H1 (cell line): ENCODE measurements around the gene CACNB2. TPM values are rescaled to one million over a fixed set of nuclear protein-coding genes. Genes with fewer than 3 reads are reported as not detected.

ENCODE experiments used
- CTCF ChIA-PET: fragments of 300-600 bp; sonication (Branson Sonifier 250); formaldehyde crosslinking; loops from one replicate; lab custom pipeline; 2021; ENCODE audit not compliant: partially characterized antibody; lab: Charles Lee
- POLR2A ChIA-PET: fragments of 300-600 bp; sonication (Branson Sonifier 250); formaldehyde crosslinking; loops from one replicate; lab custom pipeline; 2021; ENCODE audit warnings: inconsistent platforms; ENCODE audit not compliant: partially characterized antibody; lab: Charles Lee
- DNase-seq, 2 experiments: peaks; one replicate each; pipeline versions ENCODE4 v3.0.0 to v3.0.0-alpha.2; 2010 to 2022; ENCODE audit warnings: low spot score in 2 of 2, low read depth in 1 of 2, mixed read lengths in 1 of 2
- FAIRE-seq: peaks from 2 replicates; lab custom pipeline; 2011; peaks lifted over from hg19 to GRCh38; lab: Jason Lieb, UNC
- H2AFZ ChIP-seq: 2 replicates; pipeline ENCODE4 v1.8.1; 2012; ENCODE audit warnings: low read length, inconsistent platforms
- H2AK5ac ChIP-seq: 2 replicates; pipeline ENCODE4 v1.6.1; 2013; ENCODE audit warnings: low read depth, low read length
- H2BK120ac ChIP-seq: replicated peaks from 2 replicates; pipeline ENCODE3; 2013; ENCODE audit warnings: low read depth, low read length, inconsistent platforms
- H2BK12ac ChIP-seq: 2 replicates; pipeline ENCODE4 v1.6.1; 2013; ENCODE audit warnings: low read depth, low read length
- H2BK15ac ChIP-seq: 2 replicates; pipeline ENCODE4 v1.6.1; 2013; ENCODE audit warnings: low read length
- H2BK20ac ChIP-seq: 2 replicates; pipeline ENCODE4 v1.6.1; 2013; ENCODE audit warnings: low read length
- H2BK5ac ChIP-seq: 2 replicates; pipeline ENCODE4 v1.6.1; 2013; ENCODE audit warnings: low read depth, low read length
- H3K14ac ChIP-seq: 2 replicates; pipeline ENCODE4 v1.6.1; 2013; ENCODE audit warnings: inconsistent platforms; ENCODE audit not compliant: insufficient read length
- H3K18ac ChIP-seq: 2 replicates; pipeline ENCODE4 v1.6.1; 2013; ENCODE audit warnings: low read length; ENCODE audit errors: extremely low read depth
- H3K23ac ChIP-seq: 2 replicates; pipeline ENCODE4 v1.6.1; 2013; ENCODE audit warnings: inconsistent platforms; ENCODE audit not compliant: insufficient read length
- H3K23me2 ChIP-seq: 2 replicates; pipeline ENCODE4 v1.6.1; 2013; ENCODE audit warnings: low read depth, low read length
- H3K27ac ChIP-seq: 2 replicates; pipeline ENCODE4 v1.6.1; 2011; ENCODE audit warnings: low read depth, low read length, inconsistent platforms
- H3K27me3 ChIP-seq, 4 experiments: replicated peaks in 1 of 4; 1 replicate in 1 of 4; 2 replicates in 3 of 4; pipeline versions ENCODE4 v1.6.1 to v1.8.1; 2011 to 2013; ENCODE audit warnings: low read length in 3 of 4, mild to moderate bottlenecking in 3 of 4, inconsistent platforms in 2 of 4, mixed read lengths in 2 of 4, moderate library complexity in 1 of 4; ENCODE audit not compliant: control insufficient read depth in 3 of 4, insufficient read depth in 3 of 4; ENCODE audit errors: extremely low read depth in 1 of 4
- H3K36me3 ChIP-seq, 4 experiments: 2 replicates each; pipeline versions ENCODE4 v1.6.1 to v1.8.1; 2011 to 2013; ENCODE audit warnings: mild to moderate bottlenecking in 4 of 4, low read length in 3 of 4, moderate library complexity in 2 of 4, control low read depth in 1 of 4, inconsistent platforms in 1 of 4; ENCODE audit not compliant: insufficient read depth in 4 of 4, control insufficient read depth in 2 of 4
- H3K4ac ChIP-seq: replicated peaks from 2 replicates; pipeline ENCODE3; 2013; ENCODE audit warnings: low read length, low read depth, mixed read lengths, inconsistent platforms; ENCODE audit not compliant: insufficient read length
- H3K4me1 ChIP-seq, 4 experiments: replicated peaks in 1 of 4; 1 replicate in 1 of 4; 2 replicates in 3 of 4; pipeline versions ENCODE4 v1.6.1 to v1.8.1; 2011 to 2013; ENCODE audit warnings: low read length in 3 of 4, inconsistent platforms in 2 of 4, mixed read lengths in 1 of 4; ENCODE audit not compliant: insufficient read depth in 4 of 4, control insufficient read depth in 3 of 4
- H3K4me2 ChIP-seq, 2 experiments: 2 replicates each; pipeline versions ENCODE4 v1.6.1 to v1.8.1; 2011 to 2013; ENCODE audit warnings: low read depth in 2 of 2, low read length in 2 of 2, control low read depth in 1 of 2, inconsistent platforms in 1 of 2, mild to moderate bottlenecking in 1 of 2; ENCODE audit not compliant: insufficient read depth in 1 of 2
- H3K4me3 ChIP-seq, 4 experiments: fragments of 200-600, 300-600 bp in 1 of 4; sonication (generic), shearing (Covaris generic), sonication (Bioruptor Twin) in 1 of 4; 2 replicates each; pipeline versions ENCODE4 v1.5.1 to v1.8.1; 2011 to 2016; ENCODE audit warnings: low read length in 4 of 4, low read depth in 3 of 4, control low read depth in 2 of 4, inconsistent platforms in 2 of 4, mild to moderate bottlenecking in 2 of 4, mixed read lengths in 1 of 4, moderate library complexity in 1 of 4; ENCODE audit not compliant: insufficient read depth in 2 of 4; ENCODE audit errors: extremely low read depth in 1 of 4
- H3K56ac ChIP-seq: replicated peaks from 2 replicates; pipeline ENCODE3; 2013; ENCODE audit warnings: low read depth, mild to moderate bottlenecking, mixed read lengths, low read length, inconsistent platforms; ENCODE audit not compliant: insufficient read length
- H3K79me1 ChIP-seq: 2 replicates; pipeline ENCODE4 v1.6.1; 2013; ENCODE audit warnings: low read depth, low read length, control low read depth
- H3K79me2 ChIP-seq, 2 experiments: 2 replicates each; pipeline versions ENCODE4 v1.6.1 to v1.8.1; 2012 to 2013; ENCODE audit warnings: low read length in 2 of 2, mild to moderate bottlenecking in 2 of 2, inconsistent platforms in 1 of 2; ENCODE audit not compliant: insufficient read depth in 2 of 2, control insufficient read depth in 1 of 2
- H3K9ac ChIP-seq, 4 experiments: replicated peaks in 1 of 4; 1 replicate in 1 of 4; 2 replicates in 3 of 4; pipeline versions ENCODE4 v1.6.1 to v1.8.1; 2011 to 2013; ENCODE audit warnings: low read depth in 3 of 4, low read length in 3 of 4, control low read depth in 2 of 4, mild to moderate bottlenecking in 2 of 4, moderate library complexity in 2 of 4, inconsistent platforms in 1 of 4; ENCODE audit errors: extremely low read depth in 1 of 4
- H3K9me3 ChIP-seq, 2 experiments: 2 replicates each; pipeline versions ENCODE4 v1.6.1 to v1.8.1; 2012 to 2013; ENCODE audit warnings: mild to moderate bottlenecking in 2 of 2, moderate library complexity in 2 of 2, control low read depth in 1 of 2, inconsistent platforms in 1 of 2, low read depth in 1 of 2, low read length in 1 of 2, mixed read lengths in 1 of 2; ENCODE audit not compliant: insufficient read depth in 2 of 2
- H4K20me1 ChIP-seq, 2 experiments: replicated peaks in 1 of 2; 2 replicates each; pipeline versions ENCODE3 to v1.8.1; 2011 to 2013; ENCODE audit warnings: inconsistent platforms in 2 of 2, low read length in 2 of 2, mild to moderate bottlenecking in 1 of 2; ENCODE audit not compliant: insufficient read depth in 2 of 2, control insufficient read depth in 1 of 2
- H4K5ac ChIP-seq: 2 replicates; pipeline ENCODE4 v1.6.1; 2013; ENCODE audit warnings: low read length, low read depth, mixed read lengths, inconsistent platforms; ENCODE audit not compliant: insufficient read length
- H4K8ac ChIP-seq: 2 replicates; pipeline ENCODE4 v1.8.0; 2013; ENCODE audit warnings: mild to moderate bottlenecking, moderate library complexity, low read length, inconsistent platforms; ENCODE audit not compliant: insufficient read depth; ENCODE audit errors: extremely low read depth
- H4K91ac ChIP-seq: replicated peaks from 2 replicates; pipeline ENCODE3; 2013; ENCODE audit warnings: low read length, mixed read lengths, inconsistent platforms; ENCODE audit not compliant: insufficient read length
- CEBPB ChIP-seq: IDR thresholded peaks from 2 replicates; pipeline ENCODE4 v1.6.1; 2012; ENCODE audit warnings: low read depth, low read length
- CTBP2 ChIP-seq: IDR thresholded peaks from 2 replicates; pipeline ENCODE4 v1.7.0; 2011; ENCODE audit warnings: borderline replicate concordance, mild to moderate bottlenecking, moderate library complexity, mixed read lengths, low read length; ENCODE audit not compliant: insufficient read depth, insufficient read length
- JUND ChIP-seq: IDR thresholded peaks from 2 replicates; pipeline ENCODE4 v1.6.1; 2011; ENCODE audit warnings: mild to moderate bottlenecking, improper control_type of control experiment, low read length
- KDM5A ChIP-seq: fragments of 200-600 bp; IDR thresholded peaks from 2 replicates; pipeline ENCODE4 v1.7.1; 2012; ENCODE audit warnings: mild to moderate bottlenecking, low read length, inconsistent platforms, mixed read lengths
- NANOG ChIP-seq: IDR thresholded peaks from 2 replicates; pipeline ENCODE4 v1.6.1; 2011; ENCODE audit warnings: low read length, low read depth, mild to moderate bottlenecking, inconsistent platforms; ENCODE audit not compliant: insufficient read depth, poor library complexity, severe bottlenecking
- SAP30 ChIP-seq: fragments of 300-600 bp; sonication (generic); IDR thresholded peaks from 2 replicates; pipeline ENCODE4 v1.7.1; 2012; ENCODE audit warnings: low read length, moderate library complexity, mild to moderate bottlenecking, inconsistent platforms; ENCODE audit not compliant: insufficient read depth, insufficient replicate concordance
- SP1 ChIP-seq: IDR thresholded peaks from 2 replicates; pipeline ENCODE4 v1.6.1; 2011; ENCODE audit warnings: low read depth, low read length
- TAF7 ChIP-seq: optimal IDR thresholded peaks from 2 replicates; pipeline ENCODE3; 2011; ENCODE audit warnings: low read depth, mild to moderate bottlenecking, inconsistent platforms, low read length, moderate library complexity, borderline replicate concordance
- USF2 ChIP-seq: IDR thresholded peaks from 2 replicates; pipeline ENCODE4 v1.6.1; 2011; ENCODE audit warnings: low read length, improper control_type of control experiment
- WGBS, 2 experiments: shearing (Covaris generic) in 1 of 2; methylation state at CpG; one replicate each; pipeline versions ENCODE4 v1.1.6 to v1.1.7; 2013 to 2015; ENCODE audit warnings: low lambda C conversion rate in 2 of 2, mixed read lengths in 2 of 2, inconsistent platforms in 1 of 2, low coverage in 1 of 2, missing lambda C conversion rate in 1 of 2; ENCODE audit not compliant: insufficient replicate concordance in 2 of 2, insufficient coverage in 1 of 2, insufficient read length in 1 of 2; ENCODE audit errors: extremely low coverage in 1 of 2, missing lambda C conversion rate in 1 of 2; 5-methylcytosine and 5-hydroxymethylcytosine counted together
- polyA plus RNA-seq, 7 experiments: library from polyadenylated mRNA; depleted of rRNA in 3 of 7; stranded (reverse) in 5 of 7; unstranded in 2 of 7; fragments of >200 nt in 5 of 7; fragments of 200-250 nt in 2 of 7; gene quantifications; 1 replicate in 5 of 7; 2 replicates in 1 of 7; 4 replicates in 1 of 7; pipeline versions ENCODE4 v1.2.1 to v1.2.3, GENCODE V29; 2011 to 2013; ENCODE audit warnings: missing spikeins in 2 of 7, mixed read lengths in 2 of 7
- total RNA-seq: library from RNA; stranded (reverse); fragmentation: NEBNext Ultra II Directional; extraction: Animal tissue kit (Norgen Biotek cat#: 25700); gene quantifications from 2 replicates; pipeline ENCODE4 v1.2.1, GENCODE V29; 2021
- TF ChIP-seq, protein P1 (sequence below): IDR thresholded peaks from 2 replicates; pipeline ENCODE4 v1.6.1; 2012; ENCODE audit warnings: low read length, inconsistent platforms

CACNB2 gene
- total and polyA plus RNA-seq, 2 of the 8 experiments (the other 6 are each of a cell fraction or from before 2014, with no cell fraction given) = 2.4 to 3.2 TPM

- no peak for DNase-seq
- no peak overlapping the region for H2AK5ac ChIP-seq
- CTCF ChIA-PET = interaction anchor here (0.6 kb wide), 1 partner anchor 335 kb away, joined by 3 read pairs; no protein-coding TSS in a partner anchor
- no peak overlapping the region for H3K18ac ChIP-seq
- no peak overlapping the region for H4K5ac ChIP-seq
- POLR2A ChIA-PET = no interaction called here
- H2BK5ac ChIP-seq = no peak overlapping the region
- H4K8ac ChIP-seq = no peak overlapping the region
- no peak overlapping the region for H3K4ac ChIP-seq
- no peaks in the 10 kb centered on the region for H4K20me1 ChIP-seq
- WGBS, 2 experiments = 84% methylated on average over 3 of the region's 3 CpGs; no CpG with 5 or more reads in 1 of the 2 experiments
- H3K27me3 ChIP-seq = no peaks in the 10 kb centered on the region
- no peaks in the 10 kb centered on the region for H3K79me2 ChIP-seq
- FAIRE-seq = no peak
- H2BK12ac ChIP-seq = no peak overlapping the region
- no peaks in the 10 kb centered on the region for H3K4me1 ChIP-seq
- H3K23me2 ChIP-seq = no peaks in the 10 kb centered on the region; the same call in 1 of the 2 replicates
- H3K9ac ChIP-seq = no peak overlapping the region
- H4K91ac ChIP-seq = no peak overlapping the region
- no peak overlapping the region for H3K4me2 ChIP-seq
- no peak overlapping the region for H3K4me3 ChIP-seq
- H3K23ac ChIP-seq = no peak overlapping the region
- no peaks in the 10 kb centered on the region for H3K9me3 ChIP-seq
- H3K79me1 ChIP-seq = no peaks in the 10 kb centered on the region
- no peak overlapping the region for H3K27ac ChIP-seq
- H3K56ac ChIP-seq = no peak overlapping the region
- H2BK120ac ChIP-seq = no peak overlapping the region
- no peak overlapping the region for H2BK15ac ChIP-seq
- H3K14ac ChIP-seq = no peak overlapping the region
- H2BK20ac ChIP-seq = no peak overlapping the region
- H2AFZ ChIP-seq = no peak overlapping the region
- no peaks in the 10 kb centered on the region for H3K36me3 ChIP-seq
- TF ChIP-seq TAF7 (no peak), NANOG (no peak), USF2 (no peak), SAP30 (no peak), JUND (no peak), CEBPB (no peak), SP1 (no peak), KDM5A (no peak), CTBP2 (no peak)
- TF ChIP-seq, protein P1, sequence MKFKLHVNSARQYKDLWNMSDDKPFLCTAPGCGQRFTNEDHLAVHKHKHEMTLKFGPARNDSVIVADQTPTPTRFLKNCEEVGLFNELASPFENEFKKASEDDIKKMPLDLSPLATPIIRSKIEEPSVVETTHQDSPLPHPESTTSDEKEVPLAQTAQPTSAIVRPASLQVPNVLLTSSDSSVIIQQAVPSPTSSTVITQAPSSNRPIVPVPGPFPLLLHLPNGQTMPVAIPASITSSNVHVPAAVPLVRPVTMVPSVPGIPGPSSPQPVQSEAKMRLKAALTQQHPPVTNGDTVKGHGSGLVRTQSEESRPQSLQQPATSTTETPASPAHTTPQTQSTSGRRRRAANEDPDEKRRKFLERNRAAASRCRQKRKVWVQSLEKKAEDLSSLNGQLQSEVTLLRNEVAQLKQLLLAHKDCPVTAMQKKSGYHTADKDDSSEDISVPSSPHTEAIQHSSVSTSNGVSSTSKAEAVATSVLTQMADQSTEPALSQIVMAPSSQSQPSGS = no peak
Measured at GRCh38 chr10:18178854-18179483, 38.7 kb downstream of the CACNB2 start.
